Peyer's patch (tissue), 4 donors: ENCODE measurements around the gene EGR4. TPM values are rescaled to one million over a fixed set of nuclear protein-coding genes. Genes with fewer than 3 reads are reported as not detected.

Experiments
- DNase-seq, 3 donors: peaks; one replicate each; pipeline ENCODE4 v3.0.0-alpha.2; 2017 to 2019
- H3K27ac ChIP-seq, 4 donors: fragments of 200-600 bp; sonication (generic); one replicate each; pipeline ENCODE4 v1.5.1; 2016 to 2019
- H3K27me3 ChIP-seq, 2 donors: fragments of 200-600 bp; sonication (generic); one replicate each; pipeline ENCODE4 v1.5.1; 2019
- H3K36me3 ChIP-seq, 3 donors: fragments of 200-600 bp; sonication (generic); one replicate each; pipeline ENCODE4 v1.5.1; 2016 to 2019
- H3K4me1 ChIP-seq, 4 donors: fragments of 200-600 bp; sonication (generic); one replicate each; pipeline ENCODE4 v1.5.1; 2016 to 2019
- H3K4me3 ChIP-seq, 4 donors: fragments of 200-600 bp; sonication (generic); 1 replicate in 3 of 4; 2 replicates in 1 of 4; pipeline ENCODE4 v1.5.1; 2016 to 2019; ENCODE audit warnings: mild to moderate bottlenecking in 1 of 4
- H3K9me3 ChIP-seq, 4 donors: fragments of 200-600 bp; sonication (generic); one replicate each; pipeline ENCODE4 v1.5.1; 2016 to 2019; ENCODE audit warnings: mild to moderate bottlenecking in 1 of 4
- CTCF ChIP-seq, 6 experiments: fragments of 450-650 bp in 4 of 6; fragments of 200-600 bp in 2 of 6; sonication (generic) in 1 of 6; IDR thresholded peaks; one replicate each; pipeline ENCODE4 v1.5.1; 2017 to 2019; ENCODE audit warnings: antibody characterized with exemption in 6 of 6, mild to moderate bottlenecking in 3 of 6, moderate library complexity in 1 of 6
- POLR2A ChIP-seq, 2 donors: fragments of 450-650 bp; IDR thresholded peaks; one replicate each; pipeline ENCODE4 v1.5.1; 2017; ENCODE audit warnings: antibody characterized with exemption in 2 of 2, mild to moderate bottlenecking in 2 of 2, moderate library complexity in 2 of 2
- total RNA-seq, 4 donors: library from RNA; depleted of rRNA; stranded (reverse); fragments of >200 nt; gene quantifications; one replicate each; pipeline ENCODE4 v1.1.0, GENCODE V29; 2016

The EGR4 gene
- total RNA-seq, 4 donors from 2014 or later = not detected

DNA sequence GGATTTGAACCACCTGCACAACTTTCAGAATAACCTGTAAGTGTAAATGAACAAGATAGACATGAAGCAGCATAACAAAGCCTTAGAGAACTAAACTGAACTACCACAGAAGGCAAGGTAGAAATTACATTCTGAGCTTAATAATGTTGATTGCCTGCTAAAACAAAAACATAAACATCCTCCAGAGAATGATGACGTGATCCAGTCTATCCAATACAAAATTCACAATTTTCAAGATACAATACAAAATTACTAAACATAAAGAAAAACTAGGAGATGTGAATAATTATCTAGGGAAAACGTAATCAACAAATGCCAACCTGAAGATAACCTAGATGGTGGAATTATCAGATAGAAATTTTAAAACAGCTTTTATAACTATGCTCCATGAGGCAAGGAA, 40.7 kb upstream of the EGR4 start:
- DNase-seq = no peak
- Histone ChIP-seq H3K36me3 (no peaks in the 10 kb centered on the region), H3K4me1 (no peaks in the 10 kb centered on the region), H3K4me3 (no peak overlapping the region), H3K27me3 (no peaks in the 10 kb centered on the region), H3K27ac (no peak overlapping the region), H3K9me3 (peaks cover 0 to 3% (median 0%) of the 10 kb centered on the region in 4 donors)
- TF ChIP-seq POLR2A (IDR thresholded peaks at IDR 0.05) (no peak), CTCF (IDR thresholded peaks at IDR 0.05) (no peak)

DNA sequence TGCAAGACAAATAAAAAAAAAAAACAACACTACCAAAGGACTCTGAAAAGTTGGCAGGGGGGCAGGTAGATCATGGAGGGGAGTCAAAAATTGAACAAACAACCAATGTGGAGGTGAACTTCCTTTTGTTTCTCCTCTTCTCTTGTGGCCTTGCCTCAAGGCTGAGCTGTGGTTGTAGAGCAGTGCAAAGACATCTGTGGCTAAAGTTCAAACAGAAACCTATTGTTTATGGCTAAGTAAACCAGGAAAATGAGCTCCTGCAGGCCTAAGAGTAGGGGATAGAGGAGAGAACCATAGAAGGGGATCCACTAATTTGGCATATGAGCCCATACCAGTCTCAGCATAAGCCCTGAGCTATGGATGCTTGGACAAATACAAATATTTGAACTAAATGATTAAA, 40.2 kb upstream of the EGR4 start:
- Histone ChIP-seq H3K27ac (no peak overlapping the region), H3K9me3 (peaks cover 0 to 3% (median 0%) of the 10 kb centered on the region in 4 donors), H3K4me1 (no peaks in the 10 kb centered on the region), H3K4me3 (no peak overlapping the region), H3K27me3 (no peaks in the 10 kb centered on the region), H3K36me3 (no peaks in the 10 kb centered on the region)
- TF ChIP-seq CTCF (IDR thresholded peaks at IDR 0.05) (no peak), POLR2A (IDR thresholded peaks at IDR 0.05) (no peak)
- no peak for DNase-seq

DNA sequence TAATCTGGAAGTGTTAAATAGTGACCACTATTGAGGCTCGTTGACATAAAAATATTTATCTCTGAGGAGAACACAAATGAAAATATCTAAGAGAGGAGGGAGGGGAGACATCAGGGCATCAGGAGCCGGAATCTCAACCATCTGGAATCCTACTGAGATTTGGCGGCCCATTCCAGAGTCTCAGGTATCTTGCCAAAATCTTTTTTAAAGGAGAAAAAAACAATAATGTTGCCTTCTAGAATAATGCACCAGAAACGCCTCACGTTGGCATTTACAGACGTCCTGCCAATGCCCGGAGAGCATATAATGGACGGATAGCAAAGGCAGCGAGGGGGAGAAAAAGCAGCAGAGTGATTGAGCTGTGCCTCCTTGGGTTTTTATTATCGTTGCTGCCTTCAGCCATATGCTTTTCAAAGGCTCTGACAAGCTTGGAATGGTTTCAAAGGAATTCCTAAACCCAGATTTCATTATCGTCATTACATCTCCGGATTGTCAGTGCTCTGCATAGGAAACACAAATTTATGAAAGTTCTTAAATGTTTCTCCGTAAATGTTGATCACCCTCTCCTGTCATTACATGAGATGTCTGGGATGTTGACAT, 30.9 kb upstream of the EGR4 start:
- Histone ChIP-seq H3K9me3 (no peaks in the 10 kb centered on the region), H3K4me3 (no peak overlapping the region), H3K27me3 (no peaks in the 10 kb centered on the region), H3K36me3 (no peaks in the 10 kb centered on the region), H3K27ac (no peak overlapping the region), H3K4me1 (no peaks in the 10 kb centered on the region)
- no peak for TF ChIP-seq POLR2A (IDR thresholded peaks at IDR 0.05)
- TF ChIP-seq CTCF (IDR thresholded peaks at IDR 0.05) = no peak
- no peak for DNase-seq

- no peaks in the 10 kb centered on the region for H3K9me3 ChIP-seq
These were observed 30.2 kb upstream of the EGR4 start for GRCh38 chr2:73323551-73323950.

GRCh38 chr2:73314441-73314840, 21.1 kb upstream of the EGR4 start:
- no peak for DNase-seq

More at GRCh38 chr2:73323551-73323950, 30.2 kb upstream of the EGR4 start:
- no peaks in the 10 kb centered on the region for H3K4me1 ChIP-seq
- H3K4me3 ChIP-seq = no peak overlapping the region
- H3K36me3 ChIP-seq = no peaks in the 10 kb centered on the region
- no peaks in the 10 kb centered on the region for H3K27me3 ChIP-seq
- H3K27ac ChIP-seq = no peak overlapping the region
- DNase-seq = no peak
- TF ChIP-seq CTCF (IDR thresholded peaks at IDR 0.05) (no peak), POLR2A (IDR thresholded peaks at IDR 0.05) (no peak)

More at GRCh38 chr2:73314441-73314840, 21.1 kb upstream of the EGR4 start:
- Histone ChIP-seq H3K9me3 (no peaks in the 10 kb centered on the region), H3K36me3 (no peaks in the 10 kb centered on the region), H3K4me1 (no peaks in the 10 kb centered on the region), H3K27me3 (no peaks in the 10 kb centered on the region), H3K4me3 (no peak overlapping the region), H3K27ac (no peak overlapping the region)
- TF ChIP-seq CTCF (IDR thresholded peaks at IDR 0.05) = no peak
- no peak for TF ChIP-seq POLR2A (IDR thresholded peaks at IDR 0.05)
